KMS-11 (cell line): ENCODE data around the gene FKBP3.
"Not testable (repeated sequence)": the region's sequence is repeated elsewhere in the genome, so short reads cannot be mapped to it uniquely, and the experiment has no call there.

ENCODE experiments used
- H2AFZ ChIP-seq: fragments of 200-600 bp; sonication (generic); 2 replicates; pipeline ENCODE4 v1.6.1; 2016; ENCODE audit warnings: antibody characterized with exemption, mixed run types, low read depth
- H3K27ac ChIP-seq: fragments of 200-600 bp; sonication (generic); 2 replicates; pipeline ENCODE4 v1.6.1; 2016; ENCODE audit warnings: mild to moderate bottlenecking, mixed run types
- H3K27me3 ChIP-seq: fragments of 200-600 bp; sonication (generic); 2 replicates; pipeline ENCODE4 v1.6.1; 2017; ENCODE audit warnings: mild to moderate bottlenecking, low read depth, mixed run types, moderate library complexity; ENCODE audit not compliant: insufficient read depth
- H3K36me3 ChIP-seq: fragments of 200-600 bp; sonication (generic); 2 replicates; pipeline ENCODE4 v1.6.1; 2017; ENCODE audit warnings: mild to moderate bottlenecking, mixed run types; ENCODE audit not compliant: insufficient read depth
- H3K4me1 ChIP-seq: fragments of 200-600 bp; sonication (generic); 2 replicates; pipeline ENCODE4 v1.6.1; 2016; ENCODE audit warnings: mild to moderate bottlenecking, low read depth, mixed run types; ENCODE audit not compliant: poor library complexity, severe bottlenecking
- H3K4me2 ChIP-seq: fragments of 200-600 bp; sonication (generic); 2 replicates; pipeline ENCODE4 v1.7.0; 2016; ENCODE audit warnings: mild to moderate bottlenecking, mixed run types
- H3K4me3 ChIP-seq: fragments of 200-600 bp; sonication (generic); IDR thresholded peaks from 2 replicates; pipeline ENCODE4 v1.6.1; 2017; ENCODE audit warnings: low read depth, low read length, mixed read lengths; ENCODE audit not compliant: insufficient read depth
- H3K79me2 ChIP-seq: fragments of 200-600 bp; sonication (generic); 2 replicates; pipeline ENCODE4 v1.6.1; 2016; ENCODE audit warnings: low read depth, mixed run types; ENCODE audit not compliant: insufficient read depth
- H3K9ac ChIP-seq: fragments of 200-600 bp; sonication (generic); 2 replicates; pipeline ENCODE4 v1.6.1; 2016; ENCODE audit warnings: mild to moderate bottlenecking, mixed run types
- H4K20me1 ChIP-seq: fragments of 200-600 bp; sonication (generic); 2 replicates; pipeline ENCODE4 v1.6.1; 2016; ENCODE audit warnings: mild to moderate bottlenecking, mixed run types; ENCODE audit not compliant: insufficient read depth
- TF ChIP-seq, protein P1 (sequence below): fragments of 200-600 bp; sonication (generic); conservative IDR thresholded peaks from 2 replicates; pipeline ENCODE4 v1.6.1; 2017; ENCODE audit warnings: low read depth, mild to moderate bottlenecking, antibody characterized with exemption, low read length, moderate library complexity, mixed read lengths

FKBP3 gene

GRCh38 chr14:45082420-45082819, 51.9 kb downstream of the FKBP3 start:
- no peak overlapping the region for H2AFZ ChIP-seq

GRCh38 chr14:45081096-45081495, 53.2 kb downstream of the FKBP3 start:
- H3K36me3 ChIP-seq: not testable (repeated sequence)

More at GRCh38 chr14:45082420-45082819, 51.9 kb downstream of the FKBP3 start:
- Histone ChIP-seq H4K20me1 (no peaks in the 10 kb centered on the region), H3K4me1 (peaks cover 19% of the 10 kb centered on the region), H3K4me3 (no peak overlapping the region), H3K4me2 (no peak overlapping the region), H3K9ac (no peak overlapping the region), H3K27ac (no peak overlapping the region), H3K36me3 (no peaks in the 10 kb centered on the region), H3K79me2 (peaks cover 34% of the 10 kb centered on the region), H3K27me3 (no peaks in the 10 kb centered on the region)
- TF ChIP-seq, protein P1, sequence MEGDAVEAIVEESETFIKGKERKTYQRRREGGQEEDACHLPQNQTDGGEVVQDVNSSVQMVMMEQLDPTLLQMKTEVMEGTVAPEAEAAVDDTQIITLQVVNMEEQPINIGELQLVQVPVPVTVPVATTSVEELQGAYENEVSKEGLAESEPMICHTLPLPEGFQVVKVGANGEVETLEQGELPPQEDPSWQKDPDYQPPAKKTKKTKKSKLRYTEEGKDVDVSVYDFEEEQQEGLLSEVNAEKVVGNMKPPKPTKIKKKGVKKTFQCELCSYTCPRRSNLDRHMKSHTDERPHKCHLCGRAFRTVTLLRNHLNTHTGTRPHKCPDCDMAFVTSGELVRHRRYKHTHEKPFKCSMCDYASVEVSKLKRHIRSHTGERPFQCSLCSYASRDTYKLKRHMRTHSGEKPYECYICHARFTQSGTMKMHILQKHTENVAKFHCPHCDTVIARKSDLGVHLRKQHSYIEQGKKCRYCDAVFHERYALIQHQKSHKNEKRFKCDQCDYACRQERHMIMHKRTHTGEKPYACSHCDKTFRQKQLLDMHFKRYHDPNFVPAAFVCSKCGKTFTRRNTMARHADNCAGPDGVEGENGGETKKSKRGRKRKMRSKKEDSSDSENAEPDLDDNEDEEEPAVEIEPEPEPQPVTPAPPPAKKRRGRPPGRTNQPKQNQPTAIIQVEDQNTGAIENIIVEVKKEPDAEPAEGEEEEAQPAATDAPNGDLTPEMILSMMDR: no peak

DNA sequence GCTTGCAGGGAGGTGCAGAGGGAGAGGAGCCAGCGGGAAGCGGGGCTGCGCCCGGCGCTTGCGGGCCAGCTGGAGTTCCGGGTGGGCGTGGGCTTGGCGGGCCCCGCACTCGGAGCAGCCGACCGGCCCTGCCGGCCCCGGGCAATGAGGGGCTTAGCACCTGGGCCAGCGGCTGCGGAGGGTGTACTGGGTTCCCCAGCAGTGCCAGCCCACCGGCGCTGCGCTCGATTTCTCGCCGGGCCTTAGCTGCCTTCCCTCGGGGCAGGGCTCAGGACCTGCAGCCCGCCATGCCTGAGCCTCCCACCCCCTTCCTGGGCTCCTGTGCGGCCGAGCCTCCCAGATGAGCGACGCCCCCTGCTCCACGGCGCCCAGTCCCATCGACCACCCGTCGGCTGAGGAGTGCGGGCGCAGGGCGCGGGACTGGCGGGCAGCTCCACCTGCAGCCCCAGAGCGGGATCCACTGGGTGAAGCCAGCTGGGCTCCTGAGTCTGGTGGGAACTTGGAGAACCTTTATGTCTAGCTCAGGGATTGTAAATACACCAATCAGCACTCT, 53.8 kb downstream of the FKBP3 start:
- H4K20me1 ChIP-seq, H3K27me3 ChIP-seq, H3K4me3 ChIP-seq, H3K4me2 ChIP-seq, H3K9ac ChIP-seq, H3K36me3 ChIP-seq, H3K27ac ChIP-seq, H3K4me1 ChIP-seq, H2AFZ ChIP-seq: not testable (repeated sequence)
- H3K79me2 ChIP-seq: peaks cover 14% of the 10 kb centered on the region

More at GRCh38 chr14:45081096-45081495, 53.2 kb downstream of the FKBP3 start:
- Histone ChIP-seq H3K79me2 (peaks cover 20% of the 10 kb centered on the region), H3K4me1 (peaks cover 15% of the 10 kb centered on the region)
- not testable (repeated sequence) for H3K27ac ChIP-seq, H3K4me2 ChIP-seq, H3K27me3 ChIP-seq, H2AFZ ChIP-seq, H3K4me3 ChIP-seq, H4K20me1 ChIP-seq, H3K9ac ChIP-seq

- TF ChIP-seq, protein P1: no peak
- Histone ChIP-seq H3K4me2 (no peak overlapping the region), H3K36me3 (no peaks in the 10 kb centered on the region)
These were observed 56.0 kb downstream of the FKBP3 start for GRCh38 chr14:45078323-45078722.

DNA sequence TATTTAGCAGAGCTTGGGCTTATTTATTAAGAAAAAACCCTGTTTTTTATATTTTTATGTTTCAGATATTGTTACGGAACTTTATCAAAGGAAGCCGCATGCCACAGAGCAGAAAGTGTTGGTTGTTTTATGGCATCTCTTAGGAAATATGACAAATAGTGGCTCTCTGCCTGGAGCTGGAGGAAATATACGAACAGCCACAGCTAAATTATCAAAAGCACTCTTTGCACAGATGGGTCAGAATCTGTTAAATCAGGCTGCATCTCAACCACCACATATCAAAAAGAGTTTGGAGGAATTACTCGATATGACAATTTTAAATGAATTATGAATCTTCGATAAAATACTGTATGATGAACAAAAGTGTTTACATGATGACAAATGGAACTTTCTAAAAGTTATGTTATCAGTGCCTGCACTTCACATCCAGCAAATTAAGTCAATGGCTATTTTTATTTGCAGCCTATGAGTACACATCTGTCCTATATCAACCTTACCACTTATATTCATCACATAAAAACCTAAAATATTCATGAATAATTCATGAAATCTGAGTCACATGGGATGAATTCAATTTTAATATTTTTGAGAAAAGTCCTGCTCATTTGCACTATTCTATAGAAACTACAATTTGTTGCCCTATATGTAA, 60.9 kb downstream of the FKBP3 start:
- Histone ChIP-seq H4K20me1 (no peaks in the 10 kb centered on the region), H3K4me2 (no peak overlapping the region), H3K79me2 (no peaks in the 10 kb centered on the region), H3K9ac (no peak overlapping the region), H3K36me3 (no peaks in the 10 kb centered on the region), H2AFZ (no peak overlapping the region), H3K4me3 (no peak overlapping the region), H3K4me1 (no peaks in the 10 kb centered on the region), H3K27me3 (no peaks in the 10 kb centered on the region), H3K27ac (no peak overlapping the region)
- TF ChIP-seq, protein P1: no peak

More at GRCh38 chr14:45078323-45078722, 56.0 kb downstream of the FKBP3 start:
- no peak overlapping the region for H3K9ac ChIP-seq
- no peaks in the 10 kb centered on the region for H3K27me3 ChIP-seq
- no peak overlapping the region for H3K27ac ChIP-seq
- no peaks in the 10 kb centered on the region for H4K20me1 ChIP-seq
- H3K4me1 ChIP-seq: peaks cover 3% of the 10 kb centered on the region
- no peak overlapping the region for H2AFZ ChIP-seq
- H3K79me2 ChIP-seq: no peaks in the 10 kb centered on the region
- H3K4me3 ChIP-seq: no peak overlapping the region
